WTC11 (cell line): ENCODE data around the gene KDM4E. TPM values are rescaled to one million over a fixed set of nuclear protein-coding genes. Genes with fewer than 3 reads are reported as not detected.

Source experiments
- ATAC-seq: fragments of 200-7000 bp; cut with Tn5 transposase; 2 replicates; pipeline ENCODE4 v1.10.0; 2021; ENCODE audit warnings: mild to moderate bottlenecking, moderate library complexity
- CTCF ChIA-PET: fragments of 300-600 bp; sonication (Branson Sonifier 250); formaldehyde crosslinking; loops from one replicate; lab custom pipeline; 2021; ENCODE audit warnings: antibody characterized with exemption; lab: Charles Lee
- POLR2A ChIA-PET: fragments of 350-600 bp; sonication (Branson Sonifier 250); formaldehyde crosslinking; loops from one replicate; lab custom pipeline; 2021; ENCODE audit warnings: antibody characterized with exemption; lab: Charles Lee
- DNase-seq: peaks from one replicate; pipeline ENCODE4 v3.0.0; 2021; ENCODE audit warnings: low spot score
- H3K27ac Mint-ChIP-seq: 2 replicates; pipeline ENCODE4 v1.8.0; 2021; ENCODE audit warnings: mixed read lengths
- H3K27me3 Mint-ChIP-seq: 2 replicates; pipeline ENCODE4 v1.8.0; 2021; ENCODE audit warnings: low read depth, mild to moderate bottlenecking, moderate library complexity, mixed read lengths
- H3K36me3 Mint-ChIP-seq: 2 replicates; pipeline ENCODE4 v1.8.0; 2021; ENCODE audit warnings: mixed read lengths
- H3K4me1 Mint-ChIP-seq: 2 replicates; pipeline ENCODE4 v1.8.0; 2022; ENCODE audit warnings: mixed read lengths
- H3K4me3 Mint-ChIP-seq: 2 replicates; pipeline ENCODE4 v1.8.0; 2021; ENCODE audit warnings: mild to moderate bottlenecking, moderate library complexity, mixed read lengths
- H3K9me3 Mint-ChIP-seq: 2 replicates; pipeline ENCODE4 v1.8.0; 2021; ENCODE audit warnings: mixed read lengths
- RELA ChIP-seq: sonication (generic); formaldehyde crosslinking; IDR thresholded peaks from 2 replicates; pipeline ENCODE4 v1.8.1; 2022; ENCODE audit warnings: missing genetic modification reagents, mild to moderate bottlenecking, borderline replicate concordance
- SMAD4 ChIP-seq: sonication (generic); formaldehyde crosslinking; IDR thresholded peaks from 2 replicates; pipeline ENCODE4 v1.8.0; 2022; ENCODE audit warnings: mild to moderate bottlenecking, missing genetic modification reagents
- ZBTB21 ChIP-seq: sonication (generic); formaldehyde crosslinking; IDR thresholded peaks from 2 replicates; pipeline ENCODE4 v1.8.1; 2023; ENCODE audit warnings: mild to moderate bottlenecking, missing genetic modification reagents, borderline replicate concordance
- ZNF219 ChIP-seq: sonication (generic); formaldehyde crosslinking; IDR thresholded peaks from 2 replicates; pipeline ENCODE4 v1.8.0; 2023; ENCODE audit warnings: missing genetic modification reagents, mild to moderate bottlenecking, borderline replicate concordance
- ZNF232 ChIP-seq: sonication (generic); formaldehyde crosslinking; IDR thresholded peaks from 2 replicates; pipeline ENCODE4 v1.8.0; 2022; ENCODE audit warnings: mild to moderate bottlenecking, missing genetic modification reagents
- ZNF671 ChIP-seq: fragments of 250-450 bp; sonication (Bioruptor Pico); IDR thresholded peaks from 2 replicates; pipeline ENCODE4 v1.8.0; 2021; ENCODE audit warnings: mild to moderate bottlenecking
- total RNA-seq: library from RNA; stranded (reverse); gene quantifications from 3 replicates; pipeline ENCODE4 v1.2.3, GENCODE V29; 2021
- TF ChIP-seq, protein P1 (sequence below): sonication (generic); formaldehyde crosslinking; IDR thresholded peaks from 2 replicates; pipeline ENCODE4 v1.8.0; 2022; ENCODE audit warnings: missing genetic modification reagents
- TF ChIP-seq, protein P2 (sequence below): sonication (generic); formaldehyde crosslinking; IDR thresholded peaks from 2 replicates; pipeline ENCODE4 v1.8.0; 2022; ENCODE audit warnings: mild to moderate bottlenecking, missing genetic modification reagents
- TF ChIP-seq, protein P3 (sequence below): sonication (generic); formaldehyde crosslinking; IDR thresholded peaks from 2 replicates; pipeline ENCODE4 v1.8.1; 2023; ENCODE audit warnings: mild to moderate bottlenecking, missing genetic modification reagents, moderate library complexity
- TF ChIP-seq, protein P4 (sequence below): fragments of 250-450 bp; sonication (Bioruptor Pico); IDR thresholded peaks from 2 replicates; pipeline ENCODE4 v1.8.0; 2021; ENCODE audit warnings: mild to moderate bottlenecking
- TF ChIP-seq, protein P5 (sequence below): fragments of 250-450 bp; sonication (Bioruptor Pico); IDR thresholded peaks from 2 replicates; pipeline ENCODE4 v1.9.0; 2021; ENCODE audit warnings: mild to moderate bottlenecking, borderline replicate concordance
- TF ChIP-seq, protein P6 (sequence below): sonication (generic); formaldehyde crosslinking; IDR thresholded peaks from 2 replicates; pipeline ENCODE4 v1.8.0; 2023; ENCODE audit warnings: missing genetic modification reagents
- TF ChIP-seq, protein P7 (sequence below): sonication (generic); formaldehyde crosslinking; IDR thresholded peaks from 2 replicates; pipeline ENCODE4 v1.8.0; 2023; ENCODE audit warnings: mild to moderate bottlenecking, missing genetic modification reagents
- TF ChIP-seq, protein P8 (sequence below): fragments of 250-450 bp; sonication (Bioruptor Pico); IDR thresholded peaks from 2 replicates; pipeline ENCODE4 v1.9.0; 2021; ENCODE audit warnings: mild to moderate bottlenecking

The KDM4E gene
- total RNA-seq, 1 experiment from 2014 or later, result not detected

DNA sequence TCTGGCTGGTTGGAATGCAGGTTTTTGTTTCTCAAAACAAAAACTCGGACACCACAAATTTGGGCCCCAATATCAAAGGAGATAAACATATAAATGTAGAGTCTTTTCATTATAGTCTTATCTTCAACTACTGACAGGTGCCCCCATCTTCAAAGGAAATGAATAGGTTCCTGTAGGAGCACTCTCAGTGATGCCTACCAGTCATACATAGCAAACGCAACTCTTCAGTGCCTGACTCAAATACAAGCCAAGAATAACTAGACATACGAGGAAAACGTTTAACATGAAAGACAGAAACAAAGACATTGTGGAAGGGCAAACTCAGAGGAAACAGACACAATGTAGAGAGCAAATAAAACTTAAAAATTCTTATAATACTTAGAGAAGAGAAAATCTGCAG is 37.7 kb upstream of the KDM4E start:
- TF ChIP-seq ZNF671 (CRISPR knock-in tag), result no peak
- TF ChIP-seq RELA (CRISPR knock-in tag), result no peak
- TF ChIP-seq, protein P1, sequence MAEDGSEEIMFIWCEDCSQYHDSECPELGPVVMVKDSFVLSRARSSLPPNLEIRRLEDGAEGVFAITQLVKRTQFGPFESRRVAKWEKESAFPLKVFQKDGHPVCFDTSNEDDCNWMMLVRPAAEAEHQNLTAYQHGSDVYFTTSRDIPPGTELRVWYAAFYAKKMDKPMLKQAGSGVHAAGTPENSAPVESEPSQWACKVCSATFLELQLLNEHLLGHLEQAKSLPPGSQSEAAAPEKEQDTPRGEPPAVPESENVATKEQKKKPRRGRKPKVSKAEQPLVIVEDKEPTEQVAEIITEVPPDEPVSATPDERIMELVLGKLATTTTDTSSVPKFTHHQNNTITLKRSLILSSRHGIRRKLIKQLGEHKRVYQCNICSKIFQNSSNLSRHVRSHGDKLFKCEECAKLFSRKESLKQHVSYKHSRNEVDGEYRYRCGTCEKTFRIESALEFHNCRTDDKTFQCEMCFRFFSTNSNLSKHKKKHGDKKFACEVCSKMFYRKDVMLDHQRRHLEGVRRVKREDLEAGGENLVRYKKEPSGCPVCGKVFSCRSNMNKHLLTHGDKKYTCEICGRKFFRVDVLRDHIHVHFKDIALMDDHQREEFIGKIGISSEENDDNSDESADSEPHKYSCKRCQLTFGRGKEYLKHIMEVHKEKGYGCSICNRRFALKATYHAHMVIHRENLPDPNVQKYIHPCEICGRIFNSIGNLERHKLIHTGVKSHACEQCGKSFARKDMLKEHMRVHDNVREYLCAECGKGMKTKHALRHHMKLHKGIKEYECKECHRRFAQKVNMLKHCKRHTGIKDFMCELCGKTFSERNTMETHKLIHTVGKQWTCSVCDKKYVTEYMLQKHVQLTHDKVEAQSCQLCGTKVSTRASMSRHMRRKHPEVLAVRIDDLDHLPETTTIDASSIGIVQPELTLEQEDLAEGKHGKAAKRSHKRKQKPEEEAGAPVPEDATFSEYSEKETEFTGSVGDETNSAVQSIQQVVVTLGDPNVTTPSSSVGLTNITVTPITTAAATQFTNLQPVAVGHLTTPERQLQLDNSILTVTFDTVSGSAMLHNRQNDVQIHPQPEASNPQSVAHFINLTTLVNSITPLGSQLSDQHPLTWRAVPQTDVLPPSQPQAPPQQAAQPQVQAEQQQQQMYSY (CRISPR knock-in tag), result no peak
- TF ChIP-seq ZNF232 (CRISPR knock-in tag), result no peak
- TF ChIP-seq, protein P2, sequence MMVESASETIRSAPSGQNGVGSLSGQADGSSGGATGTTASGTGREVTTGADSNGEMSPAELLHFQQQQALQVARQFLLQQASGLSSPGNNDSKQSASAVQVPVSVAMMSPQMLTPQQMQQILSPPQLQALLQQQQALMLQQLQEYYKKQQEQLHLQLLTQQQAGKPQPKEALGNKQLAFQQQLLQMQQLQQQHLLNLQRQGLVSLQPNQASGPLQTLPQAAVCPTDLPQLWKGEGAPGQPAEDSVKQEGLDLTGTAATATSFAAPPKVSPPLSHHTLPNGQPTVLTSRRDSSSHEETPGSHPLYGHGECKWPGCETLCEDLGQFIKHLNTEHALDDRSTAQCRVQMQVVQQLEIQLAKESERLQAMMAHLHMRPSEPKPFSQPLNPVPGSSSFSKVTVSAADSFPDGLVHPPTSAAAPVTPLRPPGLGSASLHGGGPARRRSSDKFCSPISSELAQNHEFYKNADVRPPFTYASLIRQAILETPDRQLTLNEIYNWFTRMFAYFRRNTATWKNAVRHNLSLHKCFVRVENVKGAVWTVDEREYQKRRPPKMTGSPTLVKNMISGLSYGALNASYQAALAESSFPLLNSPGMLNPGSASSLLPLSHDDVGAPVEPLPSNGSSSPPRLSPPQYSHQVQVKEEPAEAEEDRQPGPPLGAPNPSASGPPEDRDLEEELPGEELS (CRISPR knock-in tag), result no peak
- TF ChIP-seq, protein P3, sequence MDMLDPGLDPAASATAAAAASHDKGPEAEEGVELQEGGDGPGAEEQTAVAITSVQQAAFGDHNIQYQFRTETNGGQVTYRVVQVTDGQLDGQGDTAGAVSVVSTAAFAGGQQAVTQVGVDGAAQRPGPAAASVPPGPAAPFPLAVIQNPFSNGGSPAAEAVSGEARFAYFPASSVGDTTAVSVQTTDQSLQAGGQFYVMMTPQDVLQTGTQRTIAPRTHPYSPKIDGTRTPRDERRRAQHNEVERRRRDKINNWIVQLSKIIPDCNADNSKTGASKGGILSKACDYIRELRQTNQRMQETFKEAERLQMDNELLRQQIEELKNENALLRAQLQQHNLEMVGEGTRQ (CRISPR knock-in tag), result no peak
- TF ChIP-seq, protein P4, sequence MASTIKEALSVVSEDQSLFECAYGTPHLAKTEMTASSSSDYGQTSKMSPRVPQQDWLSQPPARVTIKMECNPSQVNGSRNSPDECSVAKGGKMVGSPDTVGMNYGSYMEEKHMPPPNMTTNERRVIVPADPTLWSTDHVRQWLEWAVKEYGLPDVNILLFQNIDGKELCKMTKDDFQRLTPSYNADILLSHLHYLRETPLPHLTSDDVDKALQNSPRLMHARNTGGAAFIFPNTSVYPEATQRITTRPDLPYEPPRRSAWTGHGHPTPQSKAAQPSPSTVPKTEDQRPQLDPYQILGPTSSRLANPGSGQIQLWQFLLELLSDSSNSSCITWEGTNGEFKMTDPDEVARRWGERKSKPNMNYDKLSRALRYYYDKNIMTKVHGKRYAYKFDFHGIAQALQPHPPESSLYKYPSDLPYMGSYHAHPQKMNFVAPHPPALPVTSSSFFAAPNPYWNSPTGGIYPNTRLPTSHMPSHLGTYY (CRISPR knock-in tag), result no peak
- TF ChIP-seq, protein P5, sequence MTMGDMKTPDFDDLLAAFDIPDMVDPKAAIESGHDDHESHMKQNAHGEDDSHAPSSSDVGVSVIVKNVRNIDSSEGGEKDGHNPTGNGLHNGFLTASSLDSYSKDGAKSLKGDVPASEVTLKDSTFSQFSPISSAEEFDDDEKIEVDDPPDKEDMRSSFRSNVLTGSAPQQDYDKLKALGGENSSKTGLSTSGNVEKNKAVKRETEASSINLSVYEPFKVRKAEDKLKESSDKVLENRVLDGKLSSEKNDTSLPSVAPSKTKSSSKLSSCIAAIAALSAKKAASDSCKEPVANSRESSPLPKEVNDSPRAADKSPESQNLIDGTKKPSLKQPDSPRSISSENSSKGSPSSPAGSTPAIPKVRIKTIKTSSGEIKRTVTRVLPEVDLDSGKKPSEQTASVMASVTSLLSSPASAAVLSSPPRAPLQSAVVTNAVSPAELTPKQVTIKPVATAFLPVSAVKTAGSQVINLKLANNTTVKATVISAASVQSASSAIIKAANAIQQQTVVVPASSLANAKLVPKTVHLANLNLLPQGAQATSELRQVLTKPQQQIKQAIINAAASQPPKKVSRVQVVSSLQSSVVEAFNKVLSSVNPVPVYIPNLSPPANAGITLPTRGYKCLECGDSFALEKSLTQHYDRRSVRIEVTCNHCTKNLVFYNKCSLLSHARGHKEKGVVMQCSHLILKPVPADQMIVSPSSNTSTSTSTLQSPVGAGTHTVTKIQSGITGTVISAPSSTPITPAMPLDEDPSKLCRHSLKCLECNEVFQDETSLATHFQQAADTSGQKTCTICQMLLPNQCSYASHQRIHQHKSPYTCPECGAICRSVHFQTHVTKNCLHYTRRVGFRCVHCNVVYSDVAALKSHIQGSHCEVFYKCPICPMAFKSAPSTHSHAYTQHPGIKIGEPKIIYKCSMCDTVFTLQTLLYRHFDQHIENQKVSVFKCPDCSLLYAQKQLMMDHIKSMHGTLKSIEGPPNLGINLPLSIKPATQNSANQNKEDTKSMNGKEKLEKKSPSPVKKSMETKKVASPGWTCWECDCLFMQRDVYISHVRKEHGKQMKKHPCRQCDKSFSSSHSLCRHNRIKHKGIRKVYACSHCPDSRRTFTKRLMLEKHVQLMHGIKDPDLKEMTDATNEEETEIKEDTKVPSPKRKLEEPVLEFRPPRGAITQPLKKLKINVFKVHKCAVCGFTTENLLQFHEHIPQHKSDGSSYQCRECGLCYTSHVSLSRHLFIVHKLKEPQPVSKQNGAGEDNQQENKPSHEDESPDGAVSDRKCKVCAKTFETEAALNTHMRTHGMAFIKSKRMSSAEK (CRISPR knock-in tag), result no peak
- TF ChIP-seq, protein P6, sequence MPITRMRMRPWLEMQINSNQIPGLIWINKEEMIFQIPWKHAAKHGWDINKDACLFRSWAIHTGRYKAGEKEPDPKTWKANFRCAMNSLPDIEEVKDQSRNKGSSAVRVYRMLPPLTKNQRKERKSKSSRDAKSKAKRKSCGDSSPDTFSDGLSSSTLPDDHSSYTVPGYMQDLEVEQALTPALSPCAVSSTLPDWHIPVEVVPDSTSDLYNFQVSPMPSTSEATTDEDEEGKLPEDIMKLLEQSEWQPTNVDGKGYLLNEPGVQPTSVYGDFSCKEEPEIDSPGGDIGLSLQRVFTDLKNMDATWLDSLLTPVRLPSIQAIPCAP (CRISPR knock-in tag), result no peak
- no peak for TF ChIP-seq SMAD4 (CRISPR knock-in tag)
- TF ChIP-seq ZBTB21 (CRISPR knock-in tag), result no peak
- TF ChIP-seq, protein P7, sequence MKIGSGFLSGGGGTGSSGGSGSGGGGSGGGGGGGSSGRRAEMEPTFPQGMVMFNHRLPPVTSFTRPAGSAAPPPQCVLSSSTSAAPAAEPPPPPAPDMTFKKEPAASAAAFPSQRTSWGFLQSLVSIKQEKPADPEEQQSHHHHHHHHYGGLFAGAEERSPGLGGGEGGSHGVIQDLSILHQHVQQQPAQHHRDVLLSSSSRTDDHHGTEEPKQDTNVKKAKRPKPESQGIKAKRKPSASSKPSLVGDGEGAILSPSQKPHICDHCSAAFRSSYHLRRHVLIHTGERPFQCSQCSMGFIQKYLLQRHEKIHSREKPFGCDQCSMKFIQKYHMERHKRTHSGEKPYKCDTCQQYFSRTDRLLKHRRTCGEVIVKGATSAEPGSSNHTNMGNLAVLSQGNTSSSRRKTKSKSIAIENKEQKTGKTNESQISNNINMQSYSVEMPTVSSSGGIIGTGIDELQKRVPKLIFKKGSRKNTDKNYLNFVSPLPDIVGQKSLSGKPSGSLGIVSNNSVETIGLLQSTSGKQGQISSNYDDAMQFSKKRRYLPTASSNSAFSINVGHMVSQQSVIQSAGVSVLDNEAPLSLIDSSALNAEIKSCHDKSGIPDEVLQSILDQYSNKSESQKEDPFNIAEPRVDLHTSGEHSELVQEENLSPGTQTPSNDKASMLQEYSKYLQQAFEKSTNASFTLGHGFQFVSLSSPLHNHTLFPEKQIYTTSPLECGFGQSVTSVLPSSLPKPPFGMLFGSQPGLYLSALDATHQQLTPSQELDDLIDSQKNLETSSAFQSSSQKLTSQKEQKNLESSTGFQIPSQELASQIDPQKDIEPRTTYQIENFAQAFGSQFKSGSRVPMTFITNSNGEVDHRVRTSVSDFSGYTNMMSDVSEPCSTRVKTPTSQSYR (CRISPR knock-in tag), result no peak
- TF ChIP-seq ZNF219, result no peak
- TF ChIP-seq, protein P8, sequence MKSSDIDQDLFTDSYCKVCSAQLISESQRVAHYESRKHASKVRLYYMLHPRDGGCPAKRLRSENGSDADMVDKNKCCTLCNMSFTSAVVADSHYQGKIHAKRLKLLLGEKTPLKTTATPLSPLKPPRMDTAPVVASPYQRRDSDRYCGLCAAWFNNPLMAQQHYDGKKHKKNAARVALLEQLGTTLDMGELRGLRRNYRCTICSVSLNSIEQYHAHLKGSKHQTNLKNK (CRISPR knock-in tag), result no peak
- TF ChIP-seq, all 79 proteins: peak for 0
- DNase-seq (no peak), ATAC-seq (no peak)
- H3K9me3 Mint-ChIP-seq, result peaks cover 3% of the 10 kb centered on the region; the same call in 1 of the 2 replicates
- no peak overlapping the region for H3K27ac Mint-ChIP-seq
- no peaks in the 10 kb centered on the region for H3K4me1 Mint-ChIP-seq
- H3K27me3 Mint-ChIP-seq, result peaks cover 39% of the 10 kb centered on the region
- POLR2A ChIA-PET, result no interaction called here
- no peaks in the 10 kb centered on the region for H3K36me3 Mint-ChIP-seq
- H3K4me3 Mint-ChIP-seq, result no peak overlapping the region
- CTCF ChIA-PET, result no interaction called here
